MCF 10A (cell line): ENCODE measurements around the gene SLC24A5. TPM values are rescaled to one million over a fixed set of nuclear protein-coding genes. Genes with fewer than 3 reads are reported as not detected.

Experiments used
- BruUV-seq: library from RNA; stranded (reverse); fragments of 400-500 nt; replicated peaks from 2 replicates; lab custom pipeline; 2021; lab: Mats Ljungman, UMichigan
- CTCF ChIA-PET: fragments of 300-600 bp; sonication (Branson Sonifier 250); formaldehyde crosslinking; extraction: SDS; loops from one replicate; lab custom pipeline; 2021; ENCODE audit warnings: antibody characterized with exemption, inconsistent platforms; lab: Yijun Ruan, JAX
- POLR2A ChIA-PET: fragments of 300-600, 350-650 bp; sonication (Branson Sonifier 250); formaldehyde crosslinking; extraction: SDS; loops from one replicate; lab custom pipeline; 2020; ENCODE audit warnings: antibody characterized with exemption, inconsistent platforms; lab: Yijun Ruan, JAX
- DNase-seq: peaks from one replicate; pipeline ENCODE4 v3.0.0-alpha.2; 2018; ENCODE audit not compliant: unreplicated experiment
- H3K27ac Mint-ChIP-seq: one replicate; pipeline ENCODE4 v1.8.0; 2022; ENCODE audit warnings: mild to moderate bottlenecking, low read depth, mixed read lengths; ENCODE audit not compliant: unreplicated experiment
- H3K27me3 Mint-ChIP-seq: one replicate; pipeline ENCODE4 v1.8.0; 2022; ENCODE audit warnings: mixed read lengths; ENCODE audit not compliant: insufficient read depth, unreplicated experiment
- H3K36me3 Mint-ChIP-seq: one replicate; pipeline ENCODE4 v1.8.0; 2022; ENCODE audit warnings: mild to moderate bottlenecking, moderate library complexity, mixed read lengths; ENCODE audit not compliant: insufficient read depth, unreplicated experiment
- H3K4me1 Mint-ChIP-seq: one replicate; pipeline ENCODE4 v1.8.0; 2022; ENCODE audit warnings: mixed read lengths; ENCODE audit not compliant: insufficient read depth, unreplicated experiment
- H3K4me3 Mint-ChIP-seq: one replicate; pipeline ENCODE4 v1.8.0; 2022; ENCODE audit warnings: mild to moderate bottlenecking, moderate library complexity, mixed read lengths; ENCODE audit not compliant: unreplicated experiment
- H3K9me3 Mint-ChIP-seq: one replicate; pipeline ENCODE4 v1.8.0; 2022; ENCODE audit warnings: mixed read lengths; ENCODE audit not compliant: unreplicated experiment
- CTCF ChIP-seq: fragments of 200-600 bp; IDR thresholded peaks from one replicate; pipeline ENCODE4 v1.8.0; 2022; ENCODE audit warnings: antibody characterized with exemption, mild to moderate bottlenecking; ENCODE audit not compliant: unreplicated experiment
- intact Hi-C: fragments of 100-400 bp; cut with micrococcal nuclease; formaldehyde crosslinking; loops from 2 replicates; pipeline ENCODE4 v1.14.1; 2022
- total RNA-seq: library from RNA; stranded (reverse); gene quantifications from 2 replicates; pipeline ENCODE4 v1.2.3, GENCODE V29; 2022

Gene SLC24A5
- total RNA-seq, 1 experiment from 2014 or later = not detected

- TF ChIP-seq CTCF = no peak
- peaks cover 7% of the 10 kb centered on the region for H3K4me1 Mint-ChIP-seq
- POLR2A ChIA-PET = interaction anchor here (0.7 to 2.1 kb wide), 4 partner anchors 10 to 460 kb away, joined by 3 to 7 read pairs (median 3); partner anchors contain the start of gene SEMA6D
- no TSS peak for BruUV-seq
- no peaks in the 10 kb centered on the region for H3K9me3 Mint-ChIP-seq
- no peak overlapping the region for H3K27ac Mint-ChIP-seq
- peak overlapping the region; percentile 85 for H3K4me3 Mint-ChIP-seq
- DNase-seq = peak; percentile 12
- CTCF ChIA-PET = interaction anchor here (0.6 to 0.7 kb wide), 3 partner anchors 201 to 783 kb away, joined by 3 to 8 read pairs (median 3); no protein-coding TSS in a partner anchor
- no peaks in the 10 kb centered on the region for H3K36me3 Mint-ChIP-seq
- H3K27me3 Mint-ChIP-seq = no peaks in the 10 kb centered on the region
- intact Hi-C loops = no loop called here
These were observed 56.6 kb downstream of the SLC24A5 start for GRCh38 chr15:48177383-48177765.

GRCh38 chr15:48177766-48178647 lies 57.2 kb downstream of the SLC24A5 start, which contains the start of gene MYEF2:
MYEF2 (minus strand) TSS chr15:48178295; CDS start chr15:48178237, 58 bp downstream.
- POLR2A ChIA-PET = interaction anchor here (0.7 to 2.1 kb wide), 4 partner anchors 10 to 461 kb away, joined by 3 to 7 read pairs (median 3); partner anchors contain the start of gene SEMA6D
- TF ChIP-seq CTCF = no peak
- no peaks in the 10 kb centered on the region for H3K27me3 Mint-ChIP-seq

GRCh38 chr15:48178648-48178931 lies 57.8 kb downstream of the SLC24A5 start:
- DNase-seq = no peak
- peak overlapping the region; percentile 85 for H3K4me3 Mint-ChIP-seq
- POLR2A ChIA-PET = no interaction called here
- H3K27ac Mint-ChIP-seq = no peak overlapping the region
- BruUV-seq = no TSS peak
- no peak for TF ChIP-seq CTCF
- peaks cover 7% of the 10 kb centered on the region for H3K4me1 Mint-ChIP-seq
- CTCF ChIA-PET = interaction anchor here (1.0 kb wide), 1 partner anchor 66 kb away, joined by 4 read pairs; no protein-coding TSS in a partner anchor
- no peaks in the 10 kb centered on the region for H3K36me3 Mint-ChIP-seq
- intact Hi-C loops = no loop called here
- H3K9me3 Mint-ChIP-seq = no peaks in the 10 kb centered on the region
- H3K27me3 Mint-ChIP-seq = no peaks in the 10 kb centered on the region

More at GRCh38 chr15:48177766-48178647, 57.2 kb downstream of the SLC24A5 start, which contains the start of gene MYEF2:
- Mint-ChIP-seq H3K4me1 (peaks cover 7% of the 10 kb centered on the region), H3K27ac (no peak within 1 kb of the TSS), H3K4me3 (peak within 1 kb of the TSS; percentile 85), H3K9me3 (no peaks in the 10 kb centered on the region), H3K36me3 (no peaks in the 10 kb centered on the region)
- DNase-seq = peak; percentile 43
- intact Hi-C loops = no loop called here
- CTCF ChIA-PET = interaction anchor here (0.6 to 0.7 kb wide), 3 partner anchors 201 to 784 kb away, joined by 3 to 8 read pairs (median 3); no protein-coding TSS in a partner anchor
- no TSS peak for BruUV-seq

- peaks cover 5% of the 10 kb centered on the region for H3K4me1 Mint-ChIP-seq
- intact Hi-C loops = no loop called here
- no TSS peak for BruUV-seq
- no peak for TF ChIP-seq CTCF
- DNase-seq = no peak
- POLR2A ChIA-PET = no interaction called here
- CTCF ChIA-PET = no interaction called here
- H3K27me3 Mint-ChIP-seq = peaks cover 17% of the 10 kb centered on the region
- H3K36me3 Mint-ChIP-seq = no peaks in the 10 kb centered on the region
- H3K9me3 Mint-ChIP-seq = no peaks in the 10 kb centered on the region
- no peak overlapping the region for H3K4me3 Mint-ChIP-seq
- H3K27ac Mint-ChIP-seq = no peak overlapping the region
These were observed 62.0 kb downstream of the SLC24A5 start for GRCh38 chr15:48182749-48183148.
